HG02678 (cell line): Measurements from ENCODE around the gene EXOC3L4.

ENCODE experiments used
- ATAC-seq: cut with Tn5 transposase; IDR thresholded peaks from one replicate; pipeline ENCODE4 v1.9.1; 2021; ENCODE audit warnings: mild to moderate bottlenecking, moderate library complexity; ENCODE audit not compliant: unreplicated experiment

Gene EXOC3L4

GRCh38 chr14:103070263-103070885 is 24.2 kb upstream of the EXOC3L4 start:
- no peak for ATAC-seq

- no peak for ATAC-seq
Observed at GRCh38 chr14:103070971-103071542, 23.5 kb upstream of the EXOC3L4 start.

GRCh38 chr14:103071544-103072251 is 22.8 kb upstream of the EXOC3L4 start:
- ATAC-seq, result no peak

- no peak for ATAC-seq
Observed at GRCh38 chr14:103072595-103073366, 21.7 kb upstream of the EXOC3L4 start.

- ATAC-seq, result no peak
Observed at GRCh38 chr14:103073367-103073875, 21.1 kb upstream of the EXOC3L4 start.

GRCh38 chr14:103073876-103074728 is 20.4 kb upstream of the EXOC3L4 start:
- no peak for ATAC-seq

GRCh38 chr14:103074729-103075367 is 19.7 kb upstream of the EXOC3L4 start:
- ATAC-seq, result no peak

GRCh38 chr14:103078420-103078749 is 16.1 kb upstream of the EXOC3L4 start:
- peak; percentile 58 for ATAC-seq

- ATAC-seq, result no peak
Observed at GRCh38 chr14:103078860-103079587, 15.5 kb upstream of the EXOC3L4 start.

GRCh38 chr14:103081951-103082350 is 12.6 kb upstream of the EXOC3L4 start:
- ATAC-seq, result no peak

- ATAC-seq, result no peak
Observed at GRCh38 chr14:103084021-103084919, 10.3 kb upstream of the EXOC3L4 start, which contains the start of gene LBHD2. TSS of gene LBHD2 (plus strand) at chr14:103084210. CDS start at chr14:103086013, 1,803 bp downstream.

GRCh38 chr14:103085106-103086091 is 9.1 kb upstream of the EXOC3L4 start:
- ATAC-seq, result no peak

- no peak for ATAC-seq
Observed at GRCh38 chr14:103086771-103087342, 7.7 kb upstream of the EXOC3L4 start.

- no peak for ATAC-seq
Observed at GRCh38 chr14:103087343-103087835, 7.1 kb upstream of the EXOC3L4 start.

GRCh38 chr14:103088921-103089320 is 5.6 kb upstream of the EXOC3L4 start:
- ATAC-seq, result no peak
